Caco-2 (cell line): ENCODE data around the gene ZNF683. TPM values are rescaled to one million over a fixed set of nuclear protein-coding genes. Genes with fewer than 3 reads are reported as not detected.

Experiments
- BruUV-seq: library from RNA; stranded (reverse); fragments of 400-500 nt; replicated peaks from 2 replicates; lab custom pipeline; 2021; lab: Mats Ljungman, UMichigan
- CTCF ChIA-PET: fragments of 300-600 bp; sonication (Branson Sonifier 250); formaldehyde crosslinking; loops from one replicate; lab custom pipeline; 2022; ENCODE audit warnings: antibody characterized with exemption; lab: Charles Lee
- POLR2A ChIA-PET: fragments of 300-600 bp; sonication (Branson Sonifier 250); formaldehyde crosslinking; loops from one replicate; lab custom pipeline; 2022; ENCODE audit warnings: antibody characterized with exemption; lab: Charles Lee
- DNase-seq, 2 experiments: peaks; one replicate each; pipeline versions ENCODE4 v3.0.0 to v3.0.0-alpha.2; 2020 to 2022
- H3K27me3 ChIP-seq: replicated peaks from 2 replicates; pipeline ENCODE4 v1.6.0; 2011; ENCODE audit warnings: low read length; ENCODE audit not compliant: control insufficient read depth, insufficient read depth
- H3K36me3 ChIP-seq: 2 replicates; pipeline ENCODE4 v1.5.1; 2011; ENCODE audit warnings: low read length; ENCODE audit not compliant: control insufficient read depth, insufficient read depth
- H3K4me1 ChIP-seq: fragments of 250-450 bp; sonication (Bioruptor Pico); 2 replicates; pipeline ENCODE4 v1.5.1; 2020; ENCODE audit warnings: mild to moderate bottlenecking
- H3K4me3 ChIP-seq: 2 replicates; pipeline ENCODE4 v1.5.1; 2011; ENCODE audit warnings: low read depth, mild to moderate bottlenecking, control low read depth, low read length
- H3K9me3 ChIP-seq: fragments of 250-450 bp; sonication (Bioruptor Pico); 2 replicates; pipeline ENCODE4 v1.5.1; 2020; ENCODE audit warnings: mild to moderate bottlenecking, moderate library complexity
- H3K27ac Mint-ChIP-seq: one replicate; pipeline ENCODE4 v1.8.0; 2022; ENCODE audit warnings: mixed read lengths; ENCODE audit not compliant: unreplicated experiment
- H3K27me3 Mint-ChIP-seq: one replicate; pipeline ENCODE4 v1.8.0; 2022; ENCODE audit warnings: mixed read lengths; ENCODE audit not compliant: insufficient read depth, unreplicated experiment
- H3K36me3 Mint-ChIP-seq: one replicate; pipeline ENCODE4 v1.8.0; 2022; ENCODE audit warnings: mild to moderate bottlenecking, mixed read lengths; ENCODE audit not compliant: insufficient read depth, unreplicated experiment
- H3K4me1 Mint-ChIP-seq: one replicate; pipeline ENCODE4 v1.8.0; 2022; ENCODE audit warnings: low read depth, mixed read lengths; ENCODE audit not compliant: unreplicated experiment
- H3K4me3 Mint-ChIP-seq: one replicate; pipeline ENCODE4 v1.8.0; 2022; ENCODE audit warnings: mild to moderate bottlenecking, moderate library complexity, mixed read lengths; ENCODE audit not compliant: unreplicated experiment
- H3K9me3 Mint-ChIP-seq: one replicate; pipeline ENCODE4 v1.8.0; 2022; ENCODE audit warnings: mixed read lengths; ENCODE audit not compliant: unreplicated experiment
- CTCF ChIP-seq, 2 experiments: fragments of 200-600 bp in 1 of 2; IDR thresholded peaks; 1 replicate in 1 of 2; 2 replicates in 1 of 2; pipeline versions ENCODE4 v1.5.1 to v1.8.0; 2011 to 2022; ENCODE audit warnings: antibody characterized with exemption in 1 of 2, control low read depth in 1 of 2, inconsistent platforms in 1 of 2, low read depth in 1 of 2, low read length in 1 of 2, mild to moderate bottlenecking in 1 of 2, moderate library complexity in 1 of 2; ENCODE audit not compliant: insufficient read depth in 1 of 2, severe bottlenecking in 1 of 2, unreplicated experiment in 1 of 2
- intact Hi-C: fragments of 100-400 bp; cut with micrococcal nuclease; formaldehyde crosslinking; loops from one replicate; pipeline ENCODE4 v1.10.0; 2022; ENCODE audit not compliant: unreplicated experiment
- total RNA-seq: library from RNA; stranded (reverse); gene quantifications from 2 replicates; pipeline ENCODE4 v1.2.3, GENCODE V29; 2022

ZNF683 gene
- total RNA-seq, 1 experiment from 2014 or later = not detected

GRCh38 chr1:26344147-26344920 is 28.2 kb downstream of the ZNF683 start:
- Histone ChIP-seq H3K4me3 (no peak overlapping the region), H3K4me1 (peaks cover 9% of the 10 kb centered on the region), H3K27me3 (no peaks in the 10 kb centered on the region), H3K36me3 (peaks cover 4% of the 10 kb centered on the region; the same call in 1 of the 2 replicates), H3K9me3 (no peaks in the 10 kb centered on the region)
- Mint-ChIP-seq H3K9me3 (no peaks in the 10 kb centered on the region), H3K4me3 (no peak overlapping the region), H3K4me1 (no peaks in the 10 kb centered on the region), H3K27me3 (no peaks in the 10 kb centered on the region), H3K27ac (peak overlapping the region; percentile 32), H3K36me3 (peaks cover 80% of the 10 kb centered on the region)
- intact Hi-C loops = no loop called here
- BruUV-seq = no TSS peak
- ChIA-PET POLR2A (no interaction called here), CTCF (no interaction called here)
- no peak for DNase-seq
- no peak for TF ChIP-seq CTCF (IDR thresholded peaks at IDR 0.05; ENCODE audit: insufficient read depth in 1 of 2, low read depth in 1 of 2, low read length in 1 of 2, severe bottlenecking in 1 of 2, unreplicated experiment in 1 of 2)

DNA sequence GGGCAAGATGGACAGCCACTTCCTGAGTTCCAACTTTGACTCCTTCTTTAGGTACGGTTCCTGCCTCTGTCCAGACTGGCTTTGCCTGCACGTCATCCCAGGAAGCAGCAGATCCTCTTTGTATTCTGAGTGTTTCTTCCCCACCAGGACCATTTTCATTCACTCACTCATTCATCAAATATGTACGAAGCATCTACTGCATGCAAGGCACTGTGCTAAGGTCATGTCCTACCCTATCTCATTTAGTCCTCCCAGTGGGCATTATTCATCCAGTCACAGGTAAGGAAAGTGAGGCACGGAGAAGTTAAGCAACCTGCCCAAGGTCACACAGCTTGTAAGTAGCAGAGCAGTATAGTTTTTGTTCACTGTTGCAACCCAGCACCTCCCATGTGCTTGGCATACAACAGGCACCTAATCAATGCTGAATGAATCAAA is 32.5 kb downstream of the ZNF683 start:
- H3K4me3 Mint-ChIP-seq = no peak overlapping the region
- no peaks in the 10 kb centered on the region for H3K27me3 Mint-ChIP-seq
- H3K36me3 ChIP-seq = peaks cover 4% of the 10 kb centered on the region
- ChIA-PET POLR2A (no interaction called here), CTCF (interaction anchor here (0.5 kb wide), 1 partner anchor 11 kb away, joined by 3 read pairs; no protein-coding TSS in a partner anchor)
- intact Hi-C loops = no loop called here
- DNase-seq = no peak
- no peaks in the 10 kb centered on the region for H3K9me3 Mint-ChIP-seq
- H3K4me1 Mint-ChIP-seq = no peaks in the 10 kb centered on the region
- BruUV-seq = no TSS peak
- H3K36me3 Mint-ChIP-seq = peaks cover 82% of the 10 kb centered on the region
- H3K4me3 ChIP-seq = no peak overlapping the region
- H3K9me3 ChIP-seq = no peaks in the 10 kb centered on the region
- no peak overlapping the region for H3K27ac Mint-ChIP-seq
- no peak for TF ChIP-seq CTCF (IDR thresholded peaks at IDR 0.05; ENCODE audit: insufficient read depth in 1 of 2, low read depth in 1 of 2, low read length in 1 of 2, severe bottlenecking in 1 of 2, unreplicated experiment in 1 of 2)
- no peaks in the 10 kb centered on the region for H3K27me3 ChIP-seq
- H3K4me1 ChIP-seq = no peaks in the 10 kb centered on the region

GRCh38 chr1:26338670-26339069 is 33.9 kb downstream of the ZNF683 start:
- Mint-ChIP-seq H3K27ac (no peak overlapping the region), H3K4me3 (no peak overlapping the region), H3K9me3 (no peaks in the 10 kb centered on the region), H3K27me3 (no peaks in the 10 kb centered on the region), H3K36me3 (peaks cover 81% of the 10 kb centered on the region), H3K4me1 (no peaks in the 10 kb centered on the region)
- intact Hi-C loops = no loop called here
- TF ChIP-seq CTCF (IDR thresholded peaks at IDR 0.05; ENCODE audit: insufficient read depth in 1 of 2, low read depth in 1 of 2, low read length in 1 of 2, severe bottlenecking in 1 of 2, unreplicated experiment in 1 of 2) = no peak
- H3K4me1 ChIP-seq = no peaks in the 10 kb centered on the region
- BruUV-seq = no TSS peak
- no peak overlapping the region for H3K4me3 ChIP-seq
- no peak for DNase-seq
- POLR2A ChIA-PET = no interaction called here
- H3K27me3 ChIP-seq = no peaks in the 10 kb centered on the region
- H3K36me3 ChIP-seq = peaks cover 4% of the 10 kb centered on the region
- CTCF ChIA-PET = no interaction called here
- no peaks in the 10 kb centered on the region for H3K9me3 ChIP-seq
